PC-3 (cell line): ENCODE data around the gene PKP1. TPM values are rescaled to one million over a fixed set of nuclear protein-coding genes. Genes with fewer than 3 reads are reported as not detected.

Source experiments
- ATAC-seq: fragments of 200-7000 bp; cut with Tn5 transposase; 2 replicates; pipeline ENCODE4 v1.9.1; 2020; ENCODE audit warnings: mild to moderate bottlenecking, moderate library complexity
- BruUV-seq: library from RNA; stranded (reverse); fragments of 400-500 nt; replicated peaks from 2 replicates; lab custom pipeline; 2021; lab: Mats Ljungman, UMichigan
- CTCF ChIA-PET: fragments of 300-600 bp; sonication (Branson Sonifier 250); formaldehyde crosslinking; loops from one replicate; lab custom pipeline; 2022; ENCODE audit warnings: antibody characterized with exemption; lab: Charles Lee
- POLR2A ChIA-PET: fragments of 300-600 bp; sonication (Branson Sonifier 250); formaldehyde crosslinking; loops from one replicate; lab custom pipeline; 2022; ENCODE audit warnings: antibody characterized with exemption; ENCODE audit not compliant: unreplicated experiment; lab: Charles Lee
- DNase-seq: peaks from one replicate; pipeline ENCODE4 v3.0.0-alpha.2; 2015
- H2AFZ ChIP-seq: fragments of 300-600 bp; sonication (generic); 2 replicates; pipeline ENCODE4 v1.6.0; 2016; ENCODE audit warnings: antibody characterized with exemption, low read length
- H3F3A ChIP-seq: fragments of 300-600 bp; sonication (generic); one replicate; pipeline ENCODE4 v1.6.0; 2017; ENCODE audit warnings: antibody characterized with exemption, low read length, control low read depth, mild to moderate bottlenecking; ENCODE audit not compliant: unreplicated experiment
- H3K27ac ChIP-seq: fragments of 300-600 bp; sonication (generic); 2 replicates; pipeline ENCODE4 v1.5.1; 2016; ENCODE audit warnings: mild to moderate bottlenecking, low read length
- H3K27me3 ChIP-seq: fragments of 300-600 bp; sonication (generic); 2 replicates; pipeline ENCODE4 v1.6.1; 2016; ENCODE audit warnings: low read length, mixed read lengths
- H3K36me3 ChIP-seq: fragments of 300-600 bp; sonication (generic); 2 replicates; pipeline ENCODE4 v1.6.1; 2016; ENCODE audit warnings: low read depth, mixed run types, low read length, mixed read lengths
- H3K4me1 ChIP-seq: fragments of 300-600 bp; sonication (generic); 2 replicates; pipeline ENCODE4 v1.5.1; 2016; ENCODE audit warnings: low read length; ENCODE audit not compliant: insufficient read depth
- H3K4me2 ChIP-seq: fragments of 300-600 bp; sonication (generic); 2 replicates; pipeline ENCODE4 v1.6.0; 2016; ENCODE audit warnings: low read length
- H3K4me3 ChIP-seq: fragments of 300-600 bp; sonication (generic); 2 replicates; pipeline ENCODE4 v1.5.1; 2016; ENCODE audit warnings: mild to moderate bottlenecking, low read length, mixed read lengths
- H3K79me2 ChIP-seq: fragments of 300-600 bp; sonication (generic); 2 replicates; pipeline ENCODE4 v1.6.1; 2017; ENCODE audit warnings: low read length, mixed read lengths
- H3K9ac ChIP-seq: fragments of 300-600 bp; sonication (generic); 2 replicates; pipeline ENCODE4 v1.6.0; 2016; ENCODE audit warnings: mild to moderate bottlenecking, low read length
- H3K9me2 ChIP-seq: fragments of 300-600 bp; sonication (generic); replicated peaks from 2 replicates; pipeline ENCODE4 v1.6.1; 2016; ENCODE audit warnings: mixed run types, low read length, mixed read lengths
- H3K9me3 ChIP-seq: fragments of 300-600 bp; sonication (generic); 2 replicates; pipeline ENCODE4 v1.6.1; 2016; ENCODE audit warnings: low read length, mixed read lengths
- H4K20me1 ChIP-seq: fragments of 300-600 bp; sonication (generic); 2 replicates; pipeline ENCODE4 v1.6.1; 2016; ENCODE audit warnings: low read length, mixed read lengths
- CTCF ChIP-seq: fragments of 300-600 bp; sonication (generic); conservative IDR thresholded peaks from 2 replicates; pipeline ENCODE4 v1.5.1; 2017; ENCODE audit warnings: antibody characterized with exemption, low read depth, mild to moderate bottlenecking, low read length
- EZH2 ChIP-seq: fragments of 300-600 bp; sonication (generic); IDR thresholded peaks from one replicate; pipeline ENCODE4 v1.6.1; 2017; ENCODE audit warnings: antibody characterized with exemption, mild to moderate bottlenecking, low read length; ENCODE audit not compliant: unreplicated experiment
- EZH2phosphoT487 ChIP-seq: fragments of 300-600 bp; sonication (generic); IDR thresholded peaks from 2 replicates; pipeline ENCODE4 v1.6.1; 2018; ENCODE audit warnings: mild to moderate bottlenecking, antibody characterized with exemption, low read length, borderline replicate concordance
- intact Hi-C: fragments of 100-400 bp; cut with micrococcal nuclease; formaldehyde crosslinking; loops from 2 replicates; pipeline ENCODE4 v1.9.0; 2023
- total RNA-seq: library from RNA; depleted of rRNA; stranded (reverse); fragments of >200 nt; gene quantifications from 2 replicates; pipeline ENCODE4 v1.2.3, GENCODE V29; 2014

PKP1 gene
- total RNA-seq, 1 experiment from 2014 or later = 211 TPM

GRCh38 chr1:201288007-201288406, 4.7 kb downstream of the PKP1 start:
- peaks cover 45% of the 10 kb centered on the region for H3K36me3 ChIP-seq
- no peak overlapping the region for H3K27ac ChIP-seq
- peak overlapping the region; percentile 89; the same call in 1 of the 2 replicates for H3K4me2 ChIP-seq
- H2AFZ ChIP-seq = no peak overlapping the region
- H3K4me3 ChIP-seq = no peak overlapping the region
- peaks cover 5% of the 10 kb centered on the region for H3F3A ChIP-seq
- TF ChIP-seq EZH2phosphoT487 (no peak), EZH2 (no peak), CTCF (no peak)
- H3K9ac ChIP-seq = no peak overlapping the region
- H3K9me3 ChIP-seq = no peaks in the 10 kb centered on the region
- H3K9me2 ChIP-seq = no peaks in the 10 kb centered on the region
- intact Hi-C loops = no loop called here
- H3K4me1 ChIP-seq = peaks cover 63% of the 10 kb centered on the region
- BruUV-seq = no TSS peak
- peaks cover 87% of the 10 kb centered on the region for H4K20me1 ChIP-seq
- DNase-seq (no peak), ATAC-seq (no peak)
- POLR2A ChIA-PET = interaction anchor here (1.0 to 3.2 kb wide), 2 partner anchors 10 to 21 kb away, joined by 3 to 17 read pairs; no protein-coding TSS in a partner anchor
- no peaks in the 10 kb centered on the region for H3K27me3 ChIP-seq
- CTCF ChIA-PET = no interaction called here
- H3K79me2 ChIP-seq = peaks cover 100% of the 10 kb centered on the region

- peaks cover 84% of the 10 kb centered on the region for H4K20me1 ChIP-seq
- peak overlapping the region; percentile 0; the same call in 1 of the 2 replicates for H3K4me3 ChIP-seq
- no TSS peak for BruUV-seq
- no peaks in the 10 kb centered on the region for H3K9me3 ChIP-seq
- no peaks in the 10 kb centered on the region for H3K9me2 ChIP-seq
- peak overlapping the region; percentile 33 for H3K27ac ChIP-seq
- H3K9ac ChIP-seq = no peak overlapping the region
- ChIA-PET CTCF (interaction anchor here (0.5 to 1.9 kb wide), 6 partner anchors 11 to 109 kb away, joined by 3 to 10 read pairs (median 8); no protein-coding TSS in a partner anchor), POLR2A (interaction anchor here (3.2 kb wide), 1 partner anchor 20 kb away, joined by 17 read pairs; no protein-coding TSS in a partner anchor)
- no peaks in the 10 kb centered on the region for H3K27me3 ChIP-seq
- peak overlapping the region; percentile 29 for H3K4me2 ChIP-seq
- H3F3A ChIP-seq = peaks cover 5% of the 10 kb centered on the region
- DNase-seq (no peak), ATAC-seq (no peak)
- H2AFZ ChIP-seq = no peak overlapping the region
- H3K36me3 ChIP-seq = peaks cover 51% of the 10 kb centered on the region
- H3K4me1 ChIP-seq = peaks cover 61% of the 10 kb centered on the region
- intact Hi-C loops = no loop called here
- H3K79me2 ChIP-seq = peaks cover 100% of the 10 kb centered on the region
- TF ChIP-seq CTCF = peak; percentile 47; the same call in 1 of the 2 replicates
- TF ChIP-seq EZH2phosphoT487 = no peak
- no peak for TF ChIP-seq EZH2
Measured at GRCh38 chr1:201288765-201289164, 5.5 kb downstream of the PKP1 start.

GRCh38 chr1:201290551-201290950, 7.2 kb downstream of the PKP1 start:
- H3K9me3 ChIP-seq = no peaks in the 10 kb centered on the region
- no peaks in the 10 kb centered on the region for H3K27me3 ChIP-seq
- no peak overlapping the region for H2AFZ ChIP-seq
- no peak overlapping the region for H3K4me3 ChIP-seq
- H3K27ac ChIP-seq = 0 out of 2 replicates have a peak overlapping the region, but pooled peaks have one; percentile 33
- ChIA-PET CTCF (interaction anchor here (0.9 to 2.1 kb wide), 5 partner anchors 15 to 61 kb away, joined by 3 to 10 read pairs (median 9); no protein-coding TSS in a partner anchor), POLR2A (no interaction called here)
- no TSS peak for BruUV-seq
- peaks cover 98% of the 10 kb centered on the region for H3K79me2 ChIP-seq
- peaks cover 70% of the 10 kb centered on the region for H4K20me1 ChIP-seq
- H3F3A ChIP-seq = peaks cover 15% of the 10 kb centered on the region
- DNase-seq (no peak), ATAC-seq (no peak)
- no peak overlapping the region for H3K4me2 ChIP-seq
- H3K4me1 ChIP-seq = peaks cover 61% of the 10 kb centered on the region
- H3K36me3 ChIP-seq = peaks cover 67% of the 10 kb centered on the region
- intact Hi-C loops = no loop called here
- no peaks in the 10 kb centered on the region for H3K9me2 ChIP-seq
- TF ChIP-seq EZH2phosphoT487 = no peak
- no peak for TF ChIP-seq CTCF
- no peak for TF ChIP-seq EZH2
- H3K9ac ChIP-seq = no peak overlapping the region
